Pancreas (tissue), 10 donors: ENCODE data around the gene KLC1. TPM values are rescaled to one million over a fixed set of nuclear protein-coding genes. Genes with fewer than 3 reads are reported as not detected.

Experiments used
- ATAC-seq, 4 donors: fragments of 200-7000 bp; cut with Tn5 transposase; one replicate each; pipeline versions ENCODE4 v1.8.0 to v1.9.1; 2020; ENCODE audit warnings: mild to moderate bottlenecking in 4 of 4, moderate library complexity in 4 of 4
- DNase-seq, 6 donors: peaks; one replicate each; pipeline ENCODE4 v3.0.0-alpha.2; 2020
- FAIRE-seq: peaks from 2 replicates; lab custom pipeline; 2012; peaks lifted over from hg19 to GRCh38; lab: Jason Lieb, UNC
- H3K27ac ChIP-seq, 4 donors: fragments of 200-600 bp; sonication (generic); 1 replicate in 3 of 4; 2 replicates in 1 of 4; pipeline versions ENCODE4 v1.5.0 to v1.8.0; 2020
- H3K27me3 ChIP-seq, 4 donors: fragments of 200-600 bp; one replicate each; pipeline ENCODE4 v1.8.0; 2021
- H3K36me3 ChIP-seq, 3 donors: fragments of 200-600 bp; sonication (generic) in 1 of 3; one replicate each; pipeline versions ENCODE4 v1.5.0 to v1.8.0; 2020 to 2021
- H3K4me1 ChIP-seq, 3 donors: fragments of 200-600 bp; one replicate each; pipeline ENCODE4 v1.8.0; 2021
- H3K4me3 ChIP-seq, 4 donors: fragments of 200-600 bp; sonication (generic) in 2 of 4; one replicate each; pipeline versions ENCODE4 v1.5.0 to v1.8.0; 2020 to 2021
- H3K9me3 ChIP-seq, 4 donors: fragments of 200-600 bp; one replicate each; pipeline ENCODE4 v1.8.0; 2021
- WGBS, 2 donors: extraction: QIAGEN DNeasy Blood & Tissue Kit; methylation state at CpG; one replicate each; pipeline ENCODE4 v1.1.7; 2013; 5-methylcytosine and 5-hydroxymethylcytosine counted together
- intact Hi-C, 3 donors: fragments of 100-400 bp; cut with DNase I; formaldehyde crosslinking; loops; one replicate each; pipeline versions ENCODE4 v1.11.1 to v1.14.2; 2022
- polyA plus RNA-seq, 2 donors: library from polyadenylated mRNA; stranded (reverse); fragments of 200-250 nt; gene quantifications; one replicate each; pipeline ENCODE4 v1.2.3, GENCODE V29; 2013
- total RNA-seq, 6 donors: library from RNA; stranded (reverse); fragmentation: NEBNext Ultra II Directional in 4 of 6; extraction: Animal tissue kit (Norgen Biotek cat#: 25700) in 4 of 6; gene quantifications; one replicate each; pipeline versions ENCODE4 v1.2.1 to v1.2.4, GENCODE V29; 2021 to 2023
- TF ChIP-seq, protein P1 (sequence below), 4 donors: fragments of 200-600 bp; sonication (generic) in 3 of 4; IDR thresholded peaks; one replicate each; pipeline versions ENCODE4 v1.5.0 to v1.8.0; 2021; ENCODE audit warnings: antibody characterized with exemption in 4 of 4
- donor health status: healthy with polysubstance abuse.
- donor health status: DM: no; HTN: no; CAD: no; lungs with moderate emphysema.
- donor health status: DM: no; HTN: no; CAD: no.
- donor health status: control.
- donor health status: control.
- donor health status: Bipolar disorder and iron deficiency.
- donor health status: DM: yes; HTN: yes; CAD: no.
- donor health status: DM: no; HTN: no; CAD: no.
- donor health status: DM: no; HTN: no; CAD: no.
- donor health status: DM: yes; HTN: yes; CAD: no.

Gene KLC1
- total and polyA plus RNA-seq, 8 donors, result 36.1 to 91.0 (median 51.6) TPM

DNA sequence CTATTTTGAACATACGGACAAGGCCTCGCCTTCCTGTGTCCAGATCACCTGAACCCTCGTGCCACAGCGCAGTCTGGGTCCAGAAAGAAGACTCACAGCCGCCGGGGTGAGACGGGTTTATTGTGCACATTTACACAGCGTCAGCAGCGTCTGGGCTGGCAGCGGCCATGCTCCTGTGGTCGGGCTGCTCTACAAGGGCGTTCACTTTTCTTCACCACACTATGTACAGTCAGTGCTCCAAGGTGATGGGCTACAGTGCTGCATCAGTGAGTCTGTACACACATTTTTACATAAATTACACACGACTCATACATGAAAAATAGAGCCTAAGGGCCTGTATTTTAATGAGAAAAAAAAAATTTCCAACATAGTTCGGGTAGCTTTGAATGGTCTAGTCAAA, 104.6 kb downstream of the KLC1 start:
- TF ChIP-seq, protein P1, sequence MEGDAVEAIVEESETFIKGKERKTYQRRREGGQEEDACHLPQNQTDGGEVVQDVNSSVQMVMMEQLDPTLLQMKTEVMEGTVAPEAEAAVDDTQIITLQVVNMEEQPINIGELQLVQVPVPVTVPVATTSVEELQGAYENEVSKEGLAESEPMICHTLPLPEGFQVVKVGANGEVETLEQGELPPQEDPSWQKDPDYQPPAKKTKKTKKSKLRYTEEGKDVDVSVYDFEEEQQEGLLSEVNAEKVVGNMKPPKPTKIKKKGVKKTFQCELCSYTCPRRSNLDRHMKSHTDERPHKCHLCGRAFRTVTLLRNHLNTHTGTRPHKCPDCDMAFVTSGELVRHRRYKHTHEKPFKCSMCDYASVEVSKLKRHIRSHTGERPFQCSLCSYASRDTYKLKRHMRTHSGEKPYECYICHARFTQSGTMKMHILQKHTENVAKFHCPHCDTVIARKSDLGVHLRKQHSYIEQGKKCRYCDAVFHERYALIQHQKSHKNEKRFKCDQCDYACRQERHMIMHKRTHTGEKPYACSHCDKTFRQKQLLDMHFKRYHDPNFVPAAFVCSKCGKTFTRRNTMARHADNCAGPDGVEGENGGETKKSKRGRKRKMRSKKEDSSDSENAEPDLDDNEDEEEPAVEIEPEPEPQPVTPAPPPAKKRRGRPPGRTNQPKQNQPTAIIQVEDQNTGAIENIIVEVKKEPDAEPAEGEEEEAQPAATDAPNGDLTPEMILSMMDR (IDR thresholded peaks at IDR 0.05), result no peak
- Histone ChIP-seq H3K9me3 (no peaks in the 10 kb centered on the region), H3K27ac (no peak overlapping the region), H3K36me3 (peaks cover 0 to 36% (median 7%) of the 10 kb centered on the region in 3 donors), H3K27me3 (no peaks in the 10 kb centered on the region), H3K4me1 (peaks cover 10 to 17% (median 13%) of the 10 kb centered on the region in 3 donors), H3K4me3 (no peak overlapping the region)
- intact Hi-C loops, result loop anchor here in 1 of 3 donors (10.0 kb wide), 1 partner anchor 181 kb away; no protein-coding TSS in a partner anchor
- FAIRE-seq, result no peak
- WGBS, 2 donors, result 88% methylated on average over 14 of the region's 14 CpGs
- ATAC-seq, result no peak
- DNase-seq, result peak in 1 of 6 donors; percentile 47

DNA sequence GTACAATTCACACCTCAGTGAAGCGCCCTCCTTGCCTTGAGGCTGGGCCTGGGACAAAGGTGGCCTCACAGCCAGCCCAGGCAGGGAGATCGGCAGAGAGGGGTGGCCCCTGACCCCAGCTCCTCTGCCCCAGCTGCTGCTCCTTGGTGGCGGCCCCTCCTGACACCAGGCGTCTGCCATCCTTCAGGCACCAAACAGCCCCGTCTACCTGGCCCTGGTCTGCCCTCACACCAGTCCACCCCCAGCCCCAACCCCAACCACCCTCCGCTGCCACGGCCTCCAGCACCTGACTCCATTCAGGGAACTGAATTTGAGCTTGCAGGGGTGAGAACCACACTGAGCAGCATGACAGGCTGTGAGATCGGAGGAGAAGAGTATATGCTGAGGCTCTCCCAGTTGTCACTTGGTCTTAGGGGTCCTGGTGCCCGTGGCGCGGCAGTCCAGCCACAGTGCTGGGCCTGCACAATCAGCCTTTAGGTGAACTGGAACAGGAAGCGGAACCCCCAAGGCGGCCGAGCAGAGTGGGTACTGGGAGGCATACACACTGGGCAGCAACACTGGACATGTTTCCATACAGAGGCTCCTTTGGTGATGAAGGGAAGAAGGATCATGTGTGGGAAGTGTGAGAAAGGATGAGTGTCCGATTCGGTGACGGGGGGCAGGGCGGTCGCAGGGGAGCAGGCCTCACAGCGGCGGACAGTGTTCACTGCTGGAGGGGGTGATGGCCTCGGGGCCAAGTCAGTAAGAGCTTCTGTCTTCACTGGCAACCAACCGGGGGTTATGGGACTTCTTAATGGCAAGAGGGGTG, 105.3 kb downstream of the KLC1 start:
- no peak for ATAC-seq
- Histone ChIP-seq H3K27me3 (no peaks in the 10 kb centered on the region), H3K9me3 (no peaks in the 10 kb centered on the region), H3K4me3 (no peak overlapping the region), H3K4me1 (peaks cover 10 to 13% (median 12%) of the 10 kb centered on the region in 3 donors), H3K27ac (no peak overlapping the region), H3K36me3 (peaks cover 0 to 40% (median 12%) of the 10 kb centered on the region in 3 donors)
- FAIRE-seq, result no peak
- intact Hi-C loops, result loop anchor here in 1 of 3 donors (10.0 kb wide), 1 partner anchor 181 kb away; no protein-coding TSS in a partner anchor
- 91% methylated on average over 23 of the region's 23 CpGs for WGBS, 2 donors
- DNase-seq, result peak in 2 of 6 donors; percentile 52 to 53
- TF ChIP-seq, protein P1 (IDR thresholded peaks at IDR 0.05), result no peak

DNA sequence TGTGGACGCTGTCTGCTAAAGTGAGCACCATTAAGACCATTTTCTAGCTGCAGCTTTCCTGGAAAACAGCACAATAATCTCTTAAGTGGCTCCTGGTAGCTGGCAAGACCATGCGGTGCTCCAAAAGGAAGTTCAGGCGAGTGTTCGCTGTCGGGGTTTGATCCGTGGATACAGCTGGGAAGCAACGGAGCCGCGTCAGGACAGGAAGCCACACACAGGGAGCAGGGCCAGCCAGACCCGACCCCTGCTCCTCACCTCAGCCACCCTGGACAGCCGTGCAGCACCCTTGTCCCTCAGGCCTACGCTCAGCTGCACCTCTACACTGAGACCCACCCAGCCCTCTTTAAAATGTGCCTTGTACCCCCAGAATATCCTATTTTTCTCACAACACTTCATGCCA, 106.0 kb downstream of the KLC1 start:
- TF ChIP-seq, protein P1 (IDR thresholded peaks at IDR 0.05), result no peak
- FAIRE-seq (no peak), DNase-seq (peak in 1 of 6 donors; percentile 29), ATAC-seq (no peak)
- intact Hi-C loops, result loop anchor here in 1 of 3 donors (10.0 kb wide), 1 partner anchor 180 kb away; no protein-coding TSS in a partner anchor
- Histone ChIP-seq H3K4me1 (peaks cover 5% of the 10 kb centered on the region in 3 donors), H3K27ac (no peak overlapping the region), H3K4me3 (no peak overlapping the region), H3K27me3 (no peaks in the 10 kb centered on the region), H3K36me3 (peaks cover 0 to 47% (median 12%) of the 10 kb centered on the region in 3 donors), H3K9me3 (no peaks in the 10 kb centered on the region)
- 85% methylated on average over 12 of the region's 12 CpGs for WGBS, 2 donors

DNA sequence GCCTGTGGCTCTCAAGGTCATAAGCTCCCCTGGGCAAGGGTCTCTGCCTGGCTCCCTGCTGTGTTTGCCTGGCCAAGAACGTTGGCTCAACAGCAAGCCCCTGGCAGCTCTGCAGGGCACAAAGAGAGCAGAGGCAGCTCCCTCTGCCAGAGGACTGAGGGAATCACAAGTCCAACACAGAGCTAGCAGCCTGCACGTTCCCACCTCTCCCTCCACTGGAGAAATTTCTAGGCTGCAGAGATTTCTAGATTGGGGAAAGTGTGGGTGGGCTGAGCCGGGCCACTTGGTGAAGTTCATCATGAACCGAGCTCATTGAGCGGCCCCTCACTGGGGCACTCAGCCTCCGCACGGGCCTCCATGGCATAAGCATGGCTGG, 106.4 kb downstream of the KLC1 start:
- no peaks in the 10 kb centered on the region for H3K27me3 ChIP-seq
- intact Hi-C loops, result loop anchor here in 1 of 3 donors (10.0 kb wide), 1 partner anchor 179 kb away; no protein-coding TSS in a partner anchor
- peaks cover 0 to 51% (median 12%) of the 10 kb centered on the region in 3 donors for H3K36me3 ChIP-seq
- no peak overlapping the region for H3K27ac ChIP-seq
- DNase-seq, result peak in 2 of 6 donors; percentile 49
- H3K4me1 ChIP-seq, result peaks cover under 1 to 1% (median 1%) of the 10 kb centered on the region in 3 donors
- FAIRE-seq, result no peak
- no peak overlapping the region for H3K4me3 ChIP-seq
- H3K9me3 ChIP-seq, result no peaks in the 10 kb centered on the region
- WGBS, 2 donors, result 68 to 79% methylated on average over 7 of the region's 7 CpGs
- TF ChIP-seq, protein P1 (IDR thresholded peaks at IDR 0.05), result no peak
- ATAC-seq, result no peak
